HTR-8/SVneo (cell line): Measurements from ENCODE around the gene ATP7A.
"Not testable (repeated sequence)": the region's sequence is repeated elsewhere in the genome, so short reads cannot be mapped to it uniquely, and the experiment has no call there.

Experiments
- DNase-seq: peaks from one replicate; pipeline ENCODE4 v3.0.0; 2011; ENCODE audit warnings: low spot score, mixed read lengths; ENCODE audit not compliant: insufficient read length
- FAIRE-seq: peaks from 2 replicates; lab custom pipeline; 2011; peaks lifted over from hg19 to GRCh38; lab: Jason Lieb, UNC

The ATP7A gene

GRCh38 chrX:77938083-77938680, 27.7 kb downstream of the ATP7A start:
- FAIRE-seq (no peak), DNase-seq (no peak)

GRCh38 chrX:77945031-77945430, 34.5 kb downstream of the ATP7A start:
- not testable (repeated sequence) for FAIRE-seq, DNase-seq

GRCh38 chrX:77945910-77946545, 35.5 kb downstream of the ATP7A start:
- FAIRE-seq (no peak), DNase-seq (no peak)

- FAIRE-seq (no peak), DNase-seq (no peak)
Measured at GRCh38 chrX:77946571-77946970, 36.1 kb downstream of the ATP7A start.

GRCh38 chrX:77949840-77950239, 39.3 kb downstream of the ATP7A start:
- no peak for FAIRE-seq
- no peak for DNase-seq

- DNase-seq (no peak), FAIRE-seq (no peak)
Measured at GRCh38 chrX:77952173-77952572, 41.7 kb downstream of the ATP7A start.

- DNase-seq = no peak
- FAIRE-seq = no peak
Measured at GRCh38 chrX:77953302-77953701, 42.8 kb downstream of the ATP7A start.

- FAIRE-seq (no peak), DNase-seq (no peak)
Measured at GRCh38 chrX:77953708-77954107, 43.2 kb downstream of the ATP7A start.

- no peak for FAIRE-seq
Measured at GRCh38 chrX:77960567-77960966, 50.1 kb downstream of the ATP7A start.

GRCh38 chrX:77961063-77961462, 50.6 kb downstream of the ATP7A start:
- FAIRE-seq (no peak), DNase-seq (no peak)

More at GRCh38 chrX:77960567-77960966, 50.1 kb downstream of the ATP7A start:
- no peak for DNase-seq

- no peak for FAIRE-seq
- no peak for DNase-seq
Measured at GRCh38 chrX:77962068-77962902, 51.8 kb downstream of the ATP7A start.

GRCh38 chrX:77966361-77966760, 55.9 kb downstream of the ATP7A start:
- FAIRE-seq = no peak

GRCh38 chrX:77967631-77968030, 57.1 kb downstream of the ATP7A start:
- FAIRE-seq (no peak), DNase-seq (no peak)

More at GRCh38 chrX:77966361-77966760, 55.9 kb downstream of the ATP7A start:
- no peak for DNase-seq

- FAIRE-seq = no peak
- DNase-seq = no peak
Measured at GRCh38 chrX:77969538-77969937, 59.0 kb downstream of the ATP7A start, which contains the start of gene PGAM4. Gene PGAM4 (minus strand): TSS chrX:77969638. CDS start chrX:77969638, 0 bp downstream.

- no peak for DNase-seq
- FAIRE-seq = no peak
Measured at GRCh38 chrX:77975755-77976154, 65.3 kb downstream of the ATP7A start.

GRCh38 chrX:77977095-77977494, 66.6 kb downstream of the ATP7A start:
- DNase-seq (no peak), FAIRE-seq (peak; percentile 52)

- DNase-seq = no peak
- no peak for FAIRE-seq
Measured at GRCh38 chrX:77977518-77977917, 67.0 kb downstream of the ATP7A start.

- no peak for DNase-seq
- FAIRE-seq = no peak
Measured at GRCh38 chrX:77979870-77980269, 69.4 kb downstream of the ATP7A start.

GRCh38 chrX:78011846-78012245, 101.4 kb downstream of the ATP7A start:
- DNase-seq = no peak
- no peak for FAIRE-seq

- DNase-seq (no peak), FAIRE-seq (no peak)
Measured at GRCh38 chrX:78019586-78020483, 109.3 kb downstream of the ATP7A start.
